ENCODE data around the gene HUS1. TPM values are rescaled to one million over a fixed set of nuclear protein-coding genes. Genes with fewer than 3 reads are reported as not detected.
A peak's percentile ranks its signal among the peaks of the same experiment; 100 is the strongest.
"Not testable (repeated sequence)": the region's sequence is repeated elsewhere in the genome, so short reads cannot be mapped to it uniquely, and the experiment has no call there.

The HUS1 gene
- total RNA-seq, 1 donor from 2014 or later, result 34.5 TPM

- DNase-seq (no peak), ATAC-seq (no peak)
- H3K9me3 ChIP-seq, result no peaks in the 10 kb centered on the region
- no peaks in the 10 kb centered on the region for H3K27me3 ChIP-seq
- no peak overlapping the region for H3K4me3 ChIP-seq
- H3K36me3 ChIP-seq, result no peaks in the 10 kb centered on the region
- no peak for TF ChIP-seq CTCF (IDR thresholded peaks at IDR 0.05)
- intact Hi-C loops (cut with DNase I), result no loop called here
- no peak overlapping the region for H3K27ac ChIP-seq
- H3K4me1 ChIP-seq, result no peaks in the 10 kb centered on the region
Measured at GRCh38 chr7:47990592-47990991, 11.2 kb upstream of the HUS1 start.

GRCh38 chr7:47989607-47990400, 10.4 kb upstream of the HUS1 start:
- H3K27me3 ChIP-seq; H3K4me3 ChIP-seq; H3K36me3 ChIP-seq; DNase-seq; H3K9me3 ChIP-seq; H3K4me1 ChIP-seq; ATAC-seq; intact Hi-C loops (cut with DNase I); H3K27ac ChIP-seq: not testable (repeated sequence)

- Histone ChIP-seq H3K4me1 (no peaks in the 10 kb centered on the region), H3K36me3 (no peaks in the 10 kb centered on the region), H3K27ac (no peak overlapping the region), H3K4me3 (no peak overlapping the region), H3K27me3 (no peaks in the 10 kb centered on the region), H3K9me3 (no peaks in the 10 kb centered on the region)
- DNase-seq (no peak), ATAC-seq (no peak)
- peak; percentile 28 for TF ChIP-seq CTCF (IDR thresholded peaks at IDR 0.05)
- intact Hi-C loops (cut with DNase I), result no loop called here
Measured at GRCh38 chr7:47988496-47989386, 9.3 kb upstream of the HUS1 start.

GRCh38 chr7:47982610-47983009, 3.2 kb upstream of the HUS1 start:
- Histone ChIP-seq H3K36me3 (peaks cover 8% of the 10 kb centered on the region), H3K4me1 (peaks cover 11% of the 10 kb centered on the region), H3K9me3 (no peaks in the 10 kb centered on the region), H3K4me3 (no peak overlapping the region), H3K27me3 (no peaks in the 10 kb centered on the region), H3K27ac (no peak overlapping the region)
- ATAC-seq (no peak), DNase-seq (no peak)
- intact Hi-C loops (cut with DNase I), result no loop called here
- no peak for TF ChIP-seq CTCF (IDR thresholded peaks at IDR 0.05)

- H3K4me3 ChIP-seq; H3K27me3 ChIP-seq; ATAC-seq; intact Hi-C loops (cut with DNase I); DNase-seq; H3K27ac ChIP-seq; H3K9me3 ChIP-seq: not testable (repeated sequence)
- peaks cover 11% of the 10 kb centered on the region for H3K4me1 ChIP-seq
- peaks cover 27% of the 10 kb centered on the region for H3K36me3 ChIP-seq
Measured at GRCh38 chr7:47980648-47981047, 1.2 kb upstream of the HUS1 start.

GRCh38 chr7:47979832-47980181, 392 bp upstream of the HUS1 start:
- no peak for ATAC-seq
- intact Hi-C loops (cut with DNase I), result no loop called here
- no peak for DNase-seq
- no peak for TF ChIP-seq CTCF (IDR thresholded peaks at IDR 0.05)
- Histone ChIP-seq H3K27me3 (no peaks in the 10 kb centered on the region), H3K9me3 (no peaks in the 10 kb centered on the region), H3K36me3 (peaks cover 36% of the 10 kb centered on the region), H3K4me3 (peak overlapping the region; percentile 80), H3K4me1 (peaks cover 11% of the 10 kb centered on the region), H3K27ac (peak overlapping the region; percentile 82)
